Thyroid gland (tissue), 4 donors: Measurements from ENCODE around the gene CD46. TPM values are rescaled to one million over a fixed set of nuclear protein-coding genes. Genes with fewer than 3 reads are reported as not detected.
A peak's percentile ranks its signal among the peaks of the same experiment; 100 is the strongest.
"Not testable (repeated sequence)": the region's sequence is repeated elsewhere in the genome, so short reads cannot be mapped to it uniquely, and the experiment has no call there.

Experiments
- DNase-seq, 2 donors: peaks; one replicate each; pipeline ENCODE4 v3.0.0-alpha.2; 2019
- H3K27ac ChIP-seq, 3 donors: fragments of 200-600 bp; sonication (generic); 1 replicate in 2 of 3; 2 replicates in 1 of 3; pipeline ENCODE4 v1.5.1; 2016 to 2019; ENCODE audit warnings: mild to moderate bottlenecking in 1 of 3, moderate library complexity in 1 of 3
- H3K27me3 ChIP-seq: fragments of 200-600 bp; sonication (generic); one replicate; pipeline ENCODE4 v1.5.1; 2019
- H3K36me3 ChIP-seq, 2 donors: fragments of 200-600 bp; sonication (generic); one replicate each; pipeline ENCODE4 v1.5.1; 2016 to 2019
- H3K4me1 ChIP-seq, 2 donors: fragments of 200-600 bp; sonication (generic); one replicate each; pipeline ENCODE4 v1.5.1; 2017 to 2019
- H3K4me3 ChIP-seq, 3 donors: fragments of 200-600 bp; sonication (generic); replicated peaks in 1 of 3; 1 replicate in 2 of 3; 2 replicates in 1 of 3; pipeline ENCODE4 v1.5.1; 2016; ENCODE audit warnings: mild to moderate bottlenecking in 1 of 3
- H3K9me3 ChIP-seq: fragments of 200-600 bp; sonication (generic); one replicate; pipeline ENCODE4 v1.5.1; 2017
- POLR2A ChIP-seq, 2 donors: fragments of 450-650 bp; IDR thresholded peaks; one replicate each; pipeline ENCODE4 v1.6.1; 2017; ENCODE audit warnings: antibody characterized with exemption in 2 of 2, mild to moderate bottlenecking in 2 of 2, moderate library complexity in 1 of 2
- WGBS, 2 donors: methylation state at CpG; one replicate each; pipeline ENCODE4 v1.1.5; 2017; 5-methylcytosine and 5-hydroxymethylcytosine counted together
- intact Hi-C: fragments of 100-400 bp; cut with DNase I; formaldehyde crosslinking; loops from one replicate; pipeline ENCODE4 v1.15.1; 2023
- total RNA-seq, 4 donors: library from RNA; depleted of rRNA; stranded (reverse); fragments of >200 nt; gene quantifications; one replicate each; pipeline ENCODE4 v1.2.3, GENCODE V29; 2016
- TF ChIP-seq, protein P1 (sequence below), 6 experiments: fragments of 200-600 bp in 3 of 6; fragments of 450-650 bp in 3 of 6; sonication (generic) in 3 of 6; IDR thresholded peaks; one replicate each; pipeline ENCODE4 v1.5.1; 2016 to 2019; ENCODE audit warnings: antibody characterized with exemption in 6 of 6, mild to moderate bottlenecking in 2 of 6, inconsistent platforms in 1 of 6, moderate library complexity in 1 of 6

Gene CD46
- total RNA-seq, 4 donors from 2014 or later: 135 to 275 (median 180) TPM

DNA sequence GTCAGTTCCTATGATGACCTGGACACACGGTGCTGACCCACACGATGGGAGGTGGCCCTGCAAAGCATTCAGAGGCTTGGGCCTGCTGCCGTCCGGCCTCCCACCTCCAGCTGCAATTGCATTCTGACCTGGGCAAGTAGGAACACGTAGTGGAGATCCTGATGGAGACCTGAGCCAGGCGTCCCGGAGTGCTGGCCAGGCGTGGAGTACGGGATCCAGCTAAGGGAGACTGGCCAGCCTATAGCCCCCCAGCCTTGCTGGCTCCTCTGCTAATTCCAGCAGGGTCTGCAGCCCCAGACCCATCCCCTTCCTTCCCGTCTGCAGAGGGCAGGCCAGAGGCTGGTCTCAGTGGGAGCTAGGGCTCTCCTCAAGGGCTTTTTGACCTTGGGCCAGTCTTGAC lies 11.2 kb downstream of the CD46 start:
- WGBS, 2 donors: 95 to 96% methylated on average over 6 to 10 of the region's 10 CpGs
- Histone ChIP-seq H3K27ac (no peak overlapping the region), H3K4me1 (no peaks in the 10 kb centered on the region), H3K27me3 (no peaks in the 10 kb centered on the region), H3K36me3 (peaks cover 17 to 21% of the 10 kb centered on the region in 2 donors), H3K4me3 (no peak overlapping the region), H3K9me3 (no peaks in the 10 kb centered on the region)
- DNase-seq: no peak
- intact Hi-C loops: no loop called here
- TF ChIP-seq POLR2A (IDR thresholded peaks at IDR 0.05): no peak
- TF ChIP-seq, protein P1, sequence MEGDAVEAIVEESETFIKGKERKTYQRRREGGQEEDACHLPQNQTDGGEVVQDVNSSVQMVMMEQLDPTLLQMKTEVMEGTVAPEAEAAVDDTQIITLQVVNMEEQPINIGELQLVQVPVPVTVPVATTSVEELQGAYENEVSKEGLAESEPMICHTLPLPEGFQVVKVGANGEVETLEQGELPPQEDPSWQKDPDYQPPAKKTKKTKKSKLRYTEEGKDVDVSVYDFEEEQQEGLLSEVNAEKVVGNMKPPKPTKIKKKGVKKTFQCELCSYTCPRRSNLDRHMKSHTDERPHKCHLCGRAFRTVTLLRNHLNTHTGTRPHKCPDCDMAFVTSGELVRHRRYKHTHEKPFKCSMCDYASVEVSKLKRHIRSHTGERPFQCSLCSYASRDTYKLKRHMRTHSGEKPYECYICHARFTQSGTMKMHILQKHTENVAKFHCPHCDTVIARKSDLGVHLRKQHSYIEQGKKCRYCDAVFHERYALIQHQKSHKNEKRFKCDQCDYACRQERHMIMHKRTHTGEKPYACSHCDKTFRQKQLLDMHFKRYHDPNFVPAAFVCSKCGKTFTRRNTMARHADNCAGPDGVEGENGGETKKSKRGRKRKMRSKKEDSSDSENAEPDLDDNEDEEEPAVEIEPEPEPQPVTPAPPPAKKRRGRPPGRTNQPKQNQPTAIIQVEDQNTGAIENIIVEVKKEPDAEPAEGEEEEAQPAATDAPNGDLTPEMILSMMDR (IDR thresholded peaks at IDR 0.05): no peak

GRCh38 chr1:207763972-207764371 lies 12.1 kb downstream of the CD46 start:
- Histone ChIP-seq H3K4me3 (no peak overlapping the region), H3K27me3 (no peaks in the 10 kb centered on the region), H3K36me3 (peaks cover 17 to 21% of the 10 kb centered on the region in 2 donors), H3K4me1 (no peaks in the 10 kb centered on the region), H3K9me3 (no peaks in the 10 kb centered on the region), H3K27ac (no peak overlapping the region)
- intact Hi-C loops: no loop called here
- TF ChIP-seq, protein P1 (IDR thresholded peaks at IDR 0.05): no peak
- TF ChIP-seq POLR2A (IDR thresholded peaks at IDR 0.05): no peak
- no peak for DNase-seq
- 92 to 93% methylated on average over 9 of the region's 9 CpGs for WGBS, 2 donors

DNA sequence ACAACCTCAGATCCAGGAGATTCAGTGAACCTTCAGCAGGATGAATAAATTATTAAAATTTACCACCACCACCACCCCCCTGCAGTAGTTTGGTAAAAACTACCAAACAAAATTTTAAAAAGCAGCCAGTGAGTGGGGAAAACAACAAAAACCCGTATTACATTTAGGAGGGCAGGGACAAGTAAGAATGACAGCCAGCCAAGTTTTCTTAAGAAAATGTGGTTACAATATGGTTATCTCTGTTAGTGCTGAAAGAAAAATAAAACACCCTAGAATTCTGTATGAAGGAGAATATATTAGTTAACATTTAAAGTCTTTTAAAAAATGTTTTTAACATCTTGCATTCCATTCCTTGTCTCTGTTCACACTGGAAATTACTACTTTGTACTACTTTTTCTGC lies 14.7 kb downstream of the CD46 start:
- H3K4me3 ChIP-seq: no peak overlapping the region
- no peaks in the 10 kb centered on the region for H3K9me3 ChIP-seq
- no peak for DNase-seq
- H3K36me3 ChIP-seq: peaks cover 10 to 13% of the 10 kb centered on the region in 2 donors
- H3K27ac ChIP-seq: no peak overlapping the region
- no peaks in the 10 kb centered on the region for H3K27me3 ChIP-seq
- intact Hi-C loops: no loop called here
- 62 to 92% methylated on average over 1 of the region's 1 CpG for WGBS, 2 donors
- H3K4me1 ChIP-seq: no peaks in the 10 kb centered on the region
- TF ChIP-seq POLR2A (IDR thresholded peaks at IDR 0.05): no peak
- TF ChIP-seq, protein P1 (IDR thresholded peaks at IDR 0.05): no peak

- H3K27me3 ChIP-seq, H3K36me3 ChIP-seq, H3K9me3 ChIP-seq, H3K4me1 ChIP-seq, H3K27ac ChIP-seq, H3K4me3 ChIP-seq, DNase-seq, intact Hi-C loops: not testable (repeated sequence)
- 98 to 100% methylated on average over 4 of the region's 4 CpGs for WGBS, 2 donors
Measured at GRCh38 chr1:207770514-207770913, 18.7 kb downstream of the CD46 start.

GRCh38 chr1:207776045-207776444 lies 24.2 kb downstream of the CD46 start:
- H3K27me3 ChIP-seq, H3K4me3 ChIP-seq, H3K27ac ChIP-seq, intact Hi-C loops, H3K36me3 ChIP-seq, H3K9me3 ChIP-seq, H3K4me1 ChIP-seq: not testable (repeated sequence)
- peak in 1 of 2 donors; percentile 8 for DNase-seq
- 75 to 81% methylated on average over 8 to 9 of the region's 9 CpGs for WGBS, 2 donors

GRCh38 chr1:207777412-207777811 lies 25.6 kb downstream of the CD46 start:
- DNase-seq, H3K36me3 ChIP-seq, H3K4me3 ChIP-seq, H3K4me1 ChIP-seq, intact Hi-C loops, H3K27me3 ChIP-seq, H3K9me3 ChIP-seq, H3K27ac ChIP-seq: not testable (repeated sequence)
- WGBS, 2 donors: 97 to 99% methylated on average over 7 of the region's 7 CpGs

DNA sequence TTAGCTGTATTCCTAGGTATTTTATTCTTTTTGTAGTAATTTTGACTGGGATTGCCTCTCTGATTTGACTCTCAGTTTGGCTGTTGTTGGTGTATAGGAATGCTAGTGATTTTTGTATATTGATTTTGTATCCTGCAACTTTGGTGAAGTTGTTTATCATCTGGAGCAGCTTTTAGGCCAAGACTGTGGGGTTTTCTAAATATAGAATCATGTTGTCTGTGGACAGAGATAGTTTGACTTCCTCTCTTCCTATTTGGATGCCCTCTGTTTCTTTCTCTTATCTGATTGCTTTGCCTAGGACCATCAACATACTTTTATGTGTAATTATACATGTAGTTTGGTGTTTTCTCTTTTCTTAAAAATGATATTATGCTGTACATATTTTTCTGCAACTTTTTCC lies 27.2 kb downstream of the CD46 start:
- intact Hi-C loops: no loop called here
- peaks cover 0 to 5% of the 10 kb centered on the region in 2 donors for H3K36me3 ChIP-seq
- no peaks in the 10 kb centered on the region for H3K27me3 ChIP-seq
- TF ChIP-seq, protein P1 (IDR thresholded peaks at IDR 0.05): no peak
- TF ChIP-seq POLR2A (IDR thresholded peaks at IDR 0.05): no peak
- no peak for DNase-seq
- no peaks in the 10 kb centered on the region for H3K4me1 ChIP-seq
- no peak overlapping the region for H3K27ac ChIP-seq
- H3K4me3 ChIP-seq: no peak overlapping the region
- H3K9me3 ChIP-seq: no peaks in the 10 kb centered on the region
